HepG2 (cell line): ENCODE data around the gene RNF123. TPM values are rescaled to one million over a fixed set of nuclear protein-coding genes. Genes with fewer than 3 reads are reported as not detected.

Experiments used
- MTERF4 ChIP-seq: sonication (generic); formaldehyde crosslinking; IDR thresholded peaks from 2 replicates; pipeline ENCODE4 v1.8.0; 2023; ENCODE audit warnings: mild to moderate bottlenecking, missing genetic modification reagents
- MYPOP ChIP-seq: sonication (generic); formaldehyde crosslinking; IDR thresholded peaks from 2 replicates; pipeline ENCODE4 v1.8.1; 2023; ENCODE audit warnings: mild to moderate bottlenecking, moderate library complexity, missing genetic modification reagents
- PHF21A ChIP-seq: sonication (generic); formaldehyde crosslinking; IDR thresholded peaks from 2 replicates; pipeline ENCODE4 v1.5.0; 2020; ENCODE audit warnings: mild to moderate bottlenecking, missing genetic modification reagents
- ZBTB4 ChIP-seq: sonication (generic); formaldehyde crosslinking; IDR thresholded peaks from 2 replicates; pipeline ENCODE4 v1.4.0; 2020; ENCODE audit warnings: missing genetic modification reagents, mild to moderate bottlenecking, borderline replicate concordance
- ZNF292 ChIP-seq: sonication (generic); formaldehyde crosslinking; IDR thresholded peaks from 2 replicates; pipeline ENCODE4 v1.8.1; 2022; ENCODE audit warnings: mild to moderate bottlenecking, low read depth, missing genetic modification reagents, borderline replicate concordance
- ZNF589 ChIP-seq: sonication (generic); formaldehyde crosslinking; conservative IDR thresholded peaks from 2 replicates; pipeline ENCODE4 v1.8.0; 2022; ENCODE audit warnings: mild to moderate bottlenecking, moderate library complexity, missing genetic modification reagents
- ZSCAN20 ChIP-seq: sonication (generic); formaldehyde crosslinking; IDR thresholded peaks from 2 replicates; pipeline ENCODE4 v1.4.0; 2020; ENCODE audit warnings: missing genetic modification reagents, mild to moderate bottlenecking, borderline replicate concordance
- polyA plus RNA-seq, 8 experiments: library from polyadenylated mRNA; depleted of rRNA in 3 of 8; stranded (reverse) in 7 of 8; unstranded in 1 of 8; fragments of >200 nt; fragmentation: Illumina TruSeq in 4 of 8; extraction: Trizol in 4 of 8; gene quantifications; 2 replicates each; pipeline versions ENCODE4 v1.2.1 to v1.2.3, GENCODE V29; 2011 to 2016; ENCODE audit warnings: low read depth in 4 of 8, missing spikeins in 1 of 8, mixed read lengths in 1 of 8; ENCODE audit not compliant: insufficient read depth in 1 of 8
- total RNA-seq, 5 experiments: library from RNA; depleted of rRNA; stranded (reverse); fragments of >200 nt; fragmentation: Illumina TruSeq; extraction: Trizol; gene quantifications; 2 replicates each; pipeline ENCODE4 v1.2.3, GENCODE V29; 2016; ENCODE audit warnings: low read depth in 1 of 5

Gene RNF123
- total and polyA plus RNA-seq, 2 of the 13 experiments (the other 11 are each of a cell fraction or from before 2014, with no cell fraction given), result 29.9 to 82.2 TPM

GRCh38 chr3:49664300-49664699 is 25.1 kb upstream of the RNF123 start (continued):
- TF ChIP-seq MYPOP (CRISPR knock-in tag) (no peak), MTERF4 (no peak), PHF21A (no peak), ZNF589 (CRISPR knock-in tag) (no peak), ZSCAN20 (CRISPR knock-in tag) (no peak), ZBTB4 (no peak), ZNF292 (no peak)
- TF ChIP-seq, all 625 proteins: peak for 0
